GM19240 (cell line): ENCODE results near the gene CEP72.
"Not testable (repeated sequence)": the region's sequence is repeated elsewhere in the genome, so short reads cannot be mapped to it uniquely, and the experiment has no call there.

Source experiments
- DNase-seq: peaks from one replicate; pipeline ENCODE4 v3.0.0; 2011; ENCODE audit warnings: low spot score; ENCODE audit not compliant: insufficient read length

CEP72 gene

DNA sequence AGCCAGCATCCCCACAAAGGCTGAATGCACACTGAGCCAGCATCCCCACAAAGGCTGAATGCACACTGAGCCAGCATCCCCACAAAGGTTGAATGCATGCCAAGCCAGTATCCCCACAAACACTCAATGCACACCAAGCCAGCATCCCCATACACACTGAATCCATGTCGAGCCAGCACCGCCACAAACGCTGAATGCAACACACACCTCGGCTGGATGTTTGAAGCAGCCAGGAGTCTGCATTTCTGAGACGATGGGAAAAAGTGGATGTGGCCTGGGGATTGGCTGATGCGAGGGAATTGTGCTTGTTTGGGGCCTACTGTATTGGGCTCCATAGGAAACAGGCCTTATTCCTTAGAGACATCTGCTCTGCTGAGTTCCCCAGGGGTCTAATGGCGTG lies 30.9 kb upstream of the CEP72 start:
- no peak for DNase-seq

DNA sequence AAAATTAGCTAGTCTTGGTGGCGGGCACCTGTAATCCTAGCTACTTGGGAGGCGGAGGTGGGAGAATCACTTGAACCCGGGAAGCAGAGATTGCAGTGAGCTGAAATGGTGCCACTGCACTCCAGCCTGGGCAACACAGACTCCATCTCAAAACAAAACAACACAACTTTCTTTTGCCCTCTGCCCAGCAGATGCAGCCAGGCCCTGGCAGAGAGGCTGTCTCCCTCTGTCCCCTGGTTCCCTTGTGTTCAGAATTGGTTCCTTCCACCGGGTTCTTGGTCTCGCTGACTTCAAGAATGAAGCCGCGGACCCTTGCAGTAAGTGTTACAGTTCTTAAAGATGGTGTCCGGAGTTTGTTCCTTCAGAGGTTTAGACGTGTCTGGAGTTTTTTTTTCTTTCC lies 30.2 kb upstream of the CEP72 start:
- no peak for DNase-seq

DNA sequence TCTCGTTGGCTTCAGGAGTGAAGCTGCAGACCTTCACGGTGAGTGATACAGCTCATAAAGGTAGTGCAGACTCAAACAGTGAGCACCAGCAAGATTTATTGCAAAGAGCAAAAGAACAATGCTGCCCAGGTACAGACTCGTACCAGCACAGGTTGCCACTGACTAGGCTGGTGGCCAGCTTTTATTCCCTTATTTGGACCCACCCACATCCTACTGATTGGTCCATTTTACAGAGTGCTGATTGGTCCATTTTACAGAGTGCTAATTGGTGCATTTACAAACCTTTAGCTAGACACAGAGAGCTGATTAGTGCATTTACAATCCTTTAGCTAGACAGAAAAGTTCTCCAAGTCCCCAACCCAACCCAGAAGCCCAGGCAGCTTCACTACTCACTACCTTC lies 29.7 kb upstream of the CEP72 start:
- not testable (repeated sequence) for DNase-seq

DNA sequence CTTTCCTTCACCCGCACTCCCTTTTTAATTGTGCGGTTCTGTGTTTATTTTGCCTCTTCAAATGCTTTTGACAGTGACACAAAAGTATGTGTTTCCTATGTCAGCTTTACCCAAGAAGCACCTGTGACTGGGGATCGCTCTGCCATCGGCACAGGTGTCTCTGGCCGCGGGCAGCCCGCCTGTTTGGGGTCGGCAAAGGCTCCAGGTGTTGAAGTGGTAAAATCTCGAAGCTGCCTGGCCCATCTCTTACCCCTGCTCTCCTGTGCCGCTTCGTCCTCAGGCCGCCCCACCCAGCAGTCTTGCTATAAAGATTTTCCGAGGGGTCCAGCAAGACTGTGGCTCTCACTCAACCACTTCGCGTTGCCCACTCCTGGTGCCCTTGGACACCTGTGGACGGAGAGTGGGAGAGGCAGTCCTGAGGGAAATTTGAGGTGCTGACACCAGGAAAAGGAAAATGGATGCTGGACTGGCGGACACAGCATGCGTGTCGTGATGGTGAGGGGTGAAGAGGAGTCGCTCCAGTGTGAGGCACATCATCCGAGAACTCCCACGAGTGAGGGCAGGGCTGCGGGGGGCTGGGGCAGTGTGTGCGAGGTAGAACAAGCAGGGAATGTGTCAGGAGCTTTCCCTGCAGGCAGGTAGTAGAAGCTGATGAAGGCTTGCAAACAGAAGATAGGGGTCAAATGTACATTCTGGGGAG lies 29.1 kb upstream of the CEP72 start:
- no peak for DNase-seq

DNA sequence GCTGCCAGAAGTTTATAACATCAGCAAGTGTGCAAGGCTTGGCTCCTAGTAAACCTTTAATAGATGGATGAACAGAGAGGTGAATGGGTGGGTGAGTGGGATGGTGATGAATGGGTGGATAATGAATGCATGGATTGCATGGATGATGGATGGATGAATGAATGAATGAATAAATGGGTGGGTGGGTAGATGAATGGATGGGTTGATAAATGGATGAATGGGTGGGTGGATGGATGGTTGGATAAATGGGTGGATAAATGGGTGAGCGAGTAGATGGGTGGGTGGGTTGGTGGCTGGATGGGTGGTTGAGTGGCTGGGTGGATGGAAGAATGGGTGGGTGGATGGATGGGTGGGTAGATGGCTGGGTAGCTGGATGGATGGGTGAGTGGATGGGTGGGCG lies 28.5 kb upstream of the CEP72 start:
- no peak for DNase-seq

DNA sequence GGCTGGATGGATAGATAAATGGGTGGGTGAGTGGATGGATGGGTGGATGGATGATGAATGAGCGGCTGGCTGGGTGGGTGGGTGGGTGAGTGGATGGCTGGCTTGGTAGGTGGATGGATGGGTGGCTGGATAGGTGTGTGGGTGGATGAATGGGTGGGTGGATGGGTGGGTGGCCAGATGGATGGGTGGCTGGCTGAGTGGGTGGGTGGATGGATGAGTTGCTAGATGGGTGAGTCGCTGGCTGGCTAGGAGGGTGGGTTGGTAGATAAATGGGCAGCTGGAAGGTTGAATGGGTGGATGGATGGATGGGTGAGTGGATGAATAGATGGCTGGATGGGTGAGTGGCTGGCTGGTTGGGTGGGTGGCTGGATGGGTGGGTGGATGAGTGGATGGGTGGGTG lies 27.9 kb upstream of the CEP72 start:
- DNase-seq = no peak

DNA sequence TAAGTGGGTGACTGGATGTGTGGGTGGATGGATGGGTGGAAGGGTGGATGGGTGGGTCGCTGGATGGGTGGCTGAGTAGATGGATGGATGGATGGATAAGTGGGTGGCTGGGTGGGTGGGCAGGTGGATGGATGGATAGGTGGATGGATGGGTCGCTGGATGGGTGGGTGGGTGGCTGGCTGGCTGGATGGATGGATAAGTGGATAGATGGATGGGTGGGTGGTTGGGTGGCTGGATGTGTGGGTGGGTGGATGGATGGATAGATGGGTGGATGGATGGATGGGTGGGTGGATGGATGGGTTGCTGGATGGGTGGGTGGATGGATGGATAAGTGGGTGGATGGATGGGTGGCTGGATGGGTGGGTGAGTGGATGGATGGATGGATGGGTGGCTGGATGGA lies 27.3 kb upstream of the CEP72 start:
- DNase-seq = no peak

DNA sequence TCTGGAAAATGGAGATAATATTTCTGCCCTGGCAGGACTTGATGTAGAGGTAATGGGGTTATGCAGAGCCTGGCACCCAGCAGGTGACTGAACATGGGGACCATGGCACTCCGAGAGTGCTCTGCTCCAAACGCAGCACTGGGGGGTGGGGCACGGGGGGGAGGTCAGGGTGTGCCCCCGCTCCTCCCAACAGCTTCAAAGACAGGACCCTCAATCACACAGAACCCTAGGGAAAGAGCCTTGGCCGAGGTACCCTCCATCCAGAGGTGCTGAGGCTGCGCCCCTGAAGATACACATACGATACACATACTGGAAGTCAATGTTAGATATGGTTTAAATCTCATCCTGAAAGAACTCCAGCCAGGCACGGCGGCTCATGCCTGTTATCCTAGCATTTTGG lies 26.6 kb upstream of the CEP72 start:
- no peak for DNase-seq

DNA sequence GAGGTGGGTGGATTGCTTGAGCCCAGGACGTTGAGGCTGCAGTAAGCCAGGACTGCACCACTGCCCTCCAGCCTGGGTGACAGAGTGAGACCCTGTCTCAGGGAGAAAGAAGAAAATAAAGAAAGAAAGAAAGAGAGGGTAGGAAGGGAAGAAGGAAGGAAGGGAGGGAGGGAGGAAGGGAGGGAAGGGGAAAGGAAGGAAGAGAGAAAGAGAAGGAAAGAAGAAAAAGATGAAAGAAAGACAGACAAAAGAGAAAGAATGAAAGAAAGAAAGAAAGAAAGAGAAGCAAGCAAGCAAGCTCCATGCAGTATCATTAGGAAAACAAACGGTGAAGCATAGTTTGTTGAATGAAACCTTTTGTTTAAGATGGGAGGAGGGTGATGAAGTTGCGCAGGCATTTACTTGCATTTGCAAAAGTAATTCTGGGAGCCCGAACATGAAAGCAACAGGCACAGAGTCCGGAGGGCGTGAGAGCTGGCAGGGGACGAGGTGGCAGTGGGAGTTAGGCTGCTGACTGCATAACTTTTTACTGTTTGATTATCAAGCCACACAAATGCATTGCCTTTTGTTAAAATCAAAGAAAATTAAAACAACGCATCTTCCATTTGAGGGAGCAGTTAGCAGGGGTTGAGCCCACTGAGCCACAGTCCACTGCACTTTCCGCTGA lies 26.0 kb upstream of the CEP72 start:
- no peak for DNase-seq

DNA sequence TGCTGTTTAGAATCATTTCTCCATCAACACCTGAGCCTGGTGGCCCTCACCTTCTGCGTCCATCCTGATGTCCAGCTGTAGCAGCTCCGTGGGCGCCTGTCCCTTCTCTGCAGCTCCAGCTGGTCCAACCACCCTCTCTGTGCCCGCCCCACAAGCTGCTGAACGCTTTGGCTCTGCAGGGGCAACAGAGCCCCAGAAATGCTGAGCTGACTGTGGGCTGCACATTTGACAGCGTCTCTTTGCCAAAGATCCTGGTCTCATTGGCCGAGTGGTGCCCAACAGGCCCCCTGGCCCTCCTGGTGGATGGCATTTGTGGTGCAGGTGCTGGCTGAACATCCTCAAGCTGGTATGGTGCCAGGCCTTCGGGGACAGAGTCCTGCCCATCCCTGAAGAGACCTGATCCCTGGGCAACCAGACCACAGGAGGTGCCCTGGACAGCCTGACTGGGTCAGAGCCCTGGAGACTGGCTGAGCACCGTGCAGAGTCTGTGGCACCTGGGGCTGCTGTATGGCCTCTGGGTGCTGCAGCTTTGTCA lies 25.3 kb upstream of the CEP72 start:
- DNase-seq = no peak

DNA sequence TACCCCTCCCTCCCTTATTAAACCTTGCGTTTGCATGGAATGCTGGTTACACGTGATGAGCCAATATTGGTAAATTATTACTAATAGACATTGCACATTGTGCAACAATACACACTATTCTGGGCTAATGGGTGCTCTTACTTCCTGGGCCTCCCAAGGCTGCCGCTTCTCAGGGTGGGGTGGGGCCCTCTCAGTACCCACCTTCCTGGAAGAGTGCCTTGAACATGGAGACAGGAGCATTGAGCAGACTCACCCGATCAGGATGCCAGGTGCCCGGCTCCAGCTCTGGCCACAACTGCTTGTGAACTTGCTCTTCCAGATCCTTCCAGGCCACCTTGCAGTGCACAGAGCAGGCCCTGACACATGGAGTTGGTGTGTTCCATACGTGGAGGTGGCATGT lies 24.7 kb upstream of the CEP72 start:
- no peak for DNase-seq

DNA sequence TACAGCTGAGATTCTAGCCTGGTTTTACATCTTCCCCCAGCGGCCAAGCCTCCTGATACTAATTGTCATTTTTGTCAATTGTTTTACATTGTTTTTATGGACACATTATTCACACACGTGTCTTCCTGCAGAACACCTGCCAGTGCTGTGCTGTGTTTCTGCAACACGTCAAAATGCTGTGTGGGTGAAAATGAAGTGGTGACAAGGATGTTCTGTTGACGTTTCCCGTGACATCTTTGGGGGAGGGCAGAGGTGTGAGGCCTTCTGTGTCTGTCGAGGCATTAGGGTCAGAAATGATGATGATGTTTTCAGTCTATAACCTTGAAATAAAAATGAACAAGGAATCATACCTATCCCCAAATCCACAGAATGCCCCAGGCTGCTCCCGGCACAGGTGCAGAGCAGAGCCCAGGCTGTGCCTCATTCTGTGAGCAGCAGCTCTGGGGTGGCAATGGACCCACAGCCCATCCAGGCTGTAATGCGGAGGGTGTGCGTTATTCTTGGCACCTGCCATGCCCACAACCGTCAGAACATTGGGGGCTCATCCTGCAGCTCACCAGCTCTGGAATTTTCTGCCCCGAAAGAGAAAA lies 23.6 kb upstream of the CEP72 start:
- no peak for DNase-seq

DNA sequence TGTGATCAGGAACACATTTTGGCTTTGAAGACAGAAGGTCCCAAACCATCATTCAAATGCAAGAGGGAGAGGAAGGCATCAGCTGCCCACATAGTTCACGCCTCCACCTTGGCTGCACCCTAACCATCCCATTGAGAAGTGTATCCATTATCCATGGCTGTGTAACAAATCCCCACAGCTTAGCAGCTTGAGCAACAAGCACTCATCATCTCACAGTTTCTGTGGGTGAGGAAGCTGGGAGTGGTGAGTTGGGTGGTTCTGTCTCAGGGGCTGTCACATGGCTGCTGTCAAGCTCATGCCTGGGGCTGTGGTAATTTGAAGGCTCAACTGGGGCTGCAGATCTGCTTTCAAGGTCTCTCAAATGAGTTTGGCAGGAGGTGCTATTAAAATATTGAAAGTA lies 23.0 kb upstream of the CEP72 start:
- DNase-seq = no peak

DNA sequence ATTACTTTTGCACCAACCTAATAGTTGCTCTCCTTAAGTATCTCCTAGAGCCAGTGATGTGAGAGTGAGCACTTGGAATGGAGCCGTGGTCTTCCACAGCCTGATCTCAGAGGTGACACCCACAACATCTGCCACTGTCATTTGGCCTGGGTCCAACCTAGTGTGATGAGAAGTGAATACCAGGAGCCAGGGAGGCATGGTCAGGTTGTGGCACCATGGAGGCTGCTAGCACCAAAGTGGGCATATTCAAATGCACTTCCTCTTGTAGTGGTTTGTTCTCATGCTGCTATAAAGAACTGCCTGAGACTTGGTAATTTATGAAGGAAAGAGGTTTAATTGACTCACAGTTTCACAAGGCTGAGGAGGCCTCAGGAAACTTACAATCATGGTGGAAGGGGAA lies 22.6 kb upstream of the CEP72 start:
- DNase-seq = no peak

DNA sequence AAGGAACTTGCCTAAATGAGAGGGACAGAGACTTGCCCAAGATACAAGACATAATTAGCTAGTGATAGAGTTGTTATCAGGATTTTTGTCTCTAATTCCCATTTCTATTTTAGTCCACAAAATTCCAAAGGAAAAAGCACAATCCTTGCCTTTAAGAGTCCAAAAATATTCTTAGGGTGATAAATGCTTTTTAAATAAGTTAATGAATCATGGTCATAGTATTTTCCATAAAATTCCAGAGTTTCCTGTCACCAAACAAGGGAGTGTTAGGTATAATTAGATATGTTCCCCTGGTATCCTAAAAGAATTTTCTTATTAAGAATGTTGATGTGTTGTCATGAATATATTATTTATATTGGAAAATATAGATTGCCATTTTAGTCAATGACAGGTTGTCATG lies 21.8 kb upstream of the CEP72 start:
- no peak for DNase-seq

DNA sequence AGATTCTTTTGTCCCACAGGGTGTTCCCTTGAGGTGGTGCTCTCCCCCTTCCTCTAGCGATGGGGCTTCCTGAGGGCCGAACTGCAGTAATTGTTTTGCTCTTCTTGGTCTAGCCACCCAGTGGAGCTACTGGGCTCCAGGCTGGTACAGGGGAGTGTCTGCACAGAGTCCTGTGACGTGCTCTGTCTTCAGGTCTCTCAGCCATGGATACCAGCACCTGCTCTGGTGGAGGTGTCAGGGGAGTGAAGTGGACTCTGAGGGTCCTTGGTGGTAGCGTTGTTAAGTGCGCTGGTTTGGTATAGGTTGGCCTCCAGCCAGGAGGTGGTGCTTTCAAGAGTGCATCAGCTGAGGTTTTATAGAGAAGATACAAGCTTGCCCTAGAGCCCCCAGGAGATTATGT lies 20.4 kb upstream of the CEP72 start:
- DNase-seq = no peak

DNA sequence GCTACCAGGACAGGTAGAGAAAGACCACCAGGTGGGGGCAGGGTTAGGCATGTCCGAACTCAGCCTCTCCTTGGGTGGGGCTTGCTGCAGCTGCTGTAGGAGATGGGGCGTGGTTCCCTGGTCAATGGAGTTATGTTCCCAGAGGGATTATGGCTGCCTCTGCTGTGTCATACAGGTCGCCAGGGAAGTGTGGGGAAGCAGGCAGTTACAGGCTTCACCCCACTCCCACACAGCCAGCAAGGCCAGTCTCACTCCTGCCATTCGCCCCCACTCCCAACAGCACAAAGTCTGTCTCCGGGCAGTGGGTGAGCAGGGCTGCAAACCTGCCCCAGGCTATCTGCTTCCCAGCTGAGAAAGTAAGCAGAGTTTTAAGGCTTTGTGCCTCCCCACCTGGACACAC lies 20.0 kb upstream of the CEP72 start:
- no peak for DNase-seq

DNA sequence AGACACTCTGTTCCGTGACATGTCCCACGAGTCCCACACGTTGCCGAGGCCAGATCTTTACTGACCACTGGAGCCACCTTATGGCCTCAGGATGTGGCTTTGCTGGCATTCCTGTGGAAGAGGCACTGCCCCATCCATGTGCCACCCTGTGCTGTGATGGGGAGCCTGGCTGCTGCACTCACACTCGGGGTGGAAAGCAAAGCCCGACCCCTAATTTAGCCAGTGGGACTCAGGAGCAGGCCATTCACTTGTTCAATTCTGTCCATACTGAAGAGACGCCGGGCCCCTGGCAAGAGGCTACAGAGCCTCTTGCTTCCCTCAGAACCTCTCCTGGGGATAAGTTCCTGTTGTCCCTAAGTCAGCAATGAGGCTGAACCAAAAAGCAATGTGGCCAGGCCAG lies 18.6 kb upstream of the CEP72 start:
- DNase-seq = no peak

DNA sequence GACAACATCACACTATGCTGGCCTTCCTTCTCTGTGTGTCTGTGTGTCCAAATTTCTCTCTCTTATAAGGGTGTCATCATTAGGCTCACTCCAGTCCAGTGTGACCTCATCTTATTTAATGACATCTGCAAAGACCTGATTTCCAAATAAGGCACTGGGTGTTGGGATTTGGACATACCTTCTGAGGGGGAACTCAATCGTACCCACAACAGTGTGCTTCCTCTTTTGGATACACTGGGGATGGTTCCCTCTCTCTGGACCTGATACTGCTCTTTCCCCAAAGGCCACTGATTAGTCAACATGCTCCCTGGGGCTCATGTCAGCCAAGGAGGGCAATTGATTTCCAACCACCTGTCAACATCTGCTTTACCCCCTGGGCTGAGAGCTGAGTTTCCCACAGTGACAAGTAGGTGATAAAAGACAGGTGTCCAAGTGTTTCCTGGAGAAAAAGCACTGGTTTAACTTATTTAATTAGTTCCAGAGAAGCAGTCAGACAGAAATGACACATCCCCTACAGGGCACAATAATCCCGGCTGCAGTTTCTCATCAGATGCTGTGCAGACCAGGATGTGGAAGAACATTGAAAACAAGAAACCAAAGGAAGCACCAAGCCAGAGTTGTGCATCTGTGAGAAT lies 17.8 kb upstream of the CEP72 start:
- no peak for DNase-seq

DNA sequence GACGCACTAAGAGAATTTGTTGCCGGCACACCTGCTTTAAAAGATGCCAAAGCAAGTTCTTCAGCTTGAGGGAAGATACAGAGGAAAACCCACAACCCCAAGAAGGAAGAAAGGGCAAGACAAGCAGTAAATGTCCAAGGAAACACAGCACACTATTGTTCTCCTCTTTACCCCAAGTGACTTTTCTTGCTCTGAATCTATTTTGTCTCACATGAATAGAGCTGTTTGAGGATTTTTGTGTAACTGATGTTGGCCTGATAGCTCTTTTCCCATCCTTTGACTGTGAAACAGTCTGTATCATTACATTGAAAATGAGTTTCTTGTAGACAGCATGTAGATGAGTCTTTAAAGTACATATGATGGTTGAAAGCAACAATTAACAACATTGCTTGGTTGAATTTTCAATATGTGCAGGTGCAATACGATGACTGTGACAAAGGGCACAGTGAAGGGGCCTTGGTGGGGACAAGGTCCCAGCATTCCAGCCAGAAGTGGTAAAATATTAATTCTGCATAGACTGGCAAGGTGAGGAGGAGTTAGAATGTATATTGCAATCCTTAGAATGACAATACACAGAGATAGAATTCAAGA lies 16.8 kb upstream of the CEP72 start:
- no peak for DNase-seq

DNA sequence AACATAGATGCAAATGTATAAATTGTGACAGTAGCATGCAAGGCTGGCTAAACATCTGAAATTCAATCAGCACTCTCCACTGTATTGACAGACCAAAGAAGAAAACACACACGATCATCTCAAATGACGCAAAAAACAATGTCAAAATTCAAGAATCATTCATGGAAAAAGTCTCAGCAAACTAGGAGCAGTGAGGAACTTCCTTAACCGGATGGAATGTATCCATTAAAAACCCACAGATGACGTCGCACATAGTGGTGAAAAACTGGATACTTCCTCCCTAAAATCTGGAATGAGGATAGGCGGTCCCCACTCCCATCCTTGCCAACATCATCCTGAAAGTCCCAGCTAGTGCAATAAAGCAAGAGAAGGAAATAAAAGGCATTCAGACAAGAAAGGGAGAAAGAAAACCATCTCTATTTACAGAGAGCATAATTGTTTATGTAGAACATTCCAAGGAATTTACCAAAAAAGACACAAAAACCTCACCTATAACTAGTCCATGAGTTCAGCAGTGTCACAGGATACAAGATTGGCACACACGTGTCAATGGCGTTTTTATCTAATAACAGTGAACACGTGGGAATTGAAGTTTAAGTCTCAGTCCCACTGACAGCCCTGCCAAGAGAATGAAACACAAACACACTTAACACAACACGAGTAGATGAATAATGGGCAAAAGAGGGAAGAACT lies 14.1 kb upstream of the CEP72 start:
- DNase-seq = no peak

DNA sequence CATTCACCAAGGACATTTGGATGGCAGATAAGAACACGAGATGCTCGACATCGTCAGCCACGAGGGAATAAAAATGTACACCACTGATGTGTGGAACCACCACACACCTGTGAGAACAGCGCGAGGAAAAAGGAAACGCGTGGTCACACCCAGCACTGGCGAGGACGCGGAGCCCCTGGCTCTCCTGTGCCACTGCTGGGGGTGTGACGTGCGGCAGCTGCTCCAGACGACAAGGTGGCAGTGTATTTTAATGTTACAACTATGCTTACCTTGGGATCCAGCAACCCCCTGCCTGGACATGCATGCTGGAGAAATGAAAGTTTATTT lies 13.6 kb upstream of the CEP72 start:
- no peak for DNase-seq
